ENCODE measurements around the gene SNX2.

DNA sequence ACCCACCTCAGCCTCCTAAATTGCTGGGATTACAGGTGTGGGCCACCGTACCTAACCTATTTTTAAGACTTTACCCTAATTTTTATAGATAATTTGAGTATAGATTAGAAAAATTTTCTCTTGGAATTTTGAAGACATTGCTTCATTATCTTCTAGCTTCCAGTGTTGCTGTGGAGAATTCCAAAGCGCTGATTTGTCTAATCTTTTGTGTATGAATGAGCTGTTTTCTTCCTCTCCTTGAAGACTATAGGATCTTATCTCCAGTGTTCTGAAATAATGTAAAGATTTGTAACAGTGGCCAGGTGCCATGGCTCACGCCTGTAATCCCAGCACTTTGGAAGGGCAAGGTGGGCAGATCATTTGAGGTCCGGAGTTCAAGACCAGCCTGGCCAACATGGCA lies 64.9 kb downstream of the SNX2 start:
- no peak for TF ChIP-seq POLR2A (IDR thresholded peaks at IDR 0.05)
- TF ChIP-seq, protein P1, sequence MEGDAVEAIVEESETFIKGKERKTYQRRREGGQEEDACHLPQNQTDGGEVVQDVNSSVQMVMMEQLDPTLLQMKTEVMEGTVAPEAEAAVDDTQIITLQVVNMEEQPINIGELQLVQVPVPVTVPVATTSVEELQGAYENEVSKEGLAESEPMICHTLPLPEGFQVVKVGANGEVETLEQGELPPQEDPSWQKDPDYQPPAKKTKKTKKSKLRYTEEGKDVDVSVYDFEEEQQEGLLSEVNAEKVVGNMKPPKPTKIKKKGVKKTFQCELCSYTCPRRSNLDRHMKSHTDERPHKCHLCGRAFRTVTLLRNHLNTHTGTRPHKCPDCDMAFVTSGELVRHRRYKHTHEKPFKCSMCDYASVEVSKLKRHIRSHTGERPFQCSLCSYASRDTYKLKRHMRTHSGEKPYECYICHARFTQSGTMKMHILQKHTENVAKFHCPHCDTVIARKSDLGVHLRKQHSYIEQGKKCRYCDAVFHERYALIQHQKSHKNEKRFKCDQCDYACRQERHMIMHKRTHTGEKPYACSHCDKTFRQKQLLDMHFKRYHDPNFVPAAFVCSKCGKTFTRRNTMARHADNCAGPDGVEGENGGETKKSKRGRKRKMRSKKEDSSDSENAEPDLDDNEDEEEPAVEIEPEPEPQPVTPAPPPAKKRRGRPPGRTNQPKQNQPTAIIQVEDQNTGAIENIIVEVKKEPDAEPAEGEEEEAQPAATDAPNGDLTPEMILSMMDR (IDR thresholded peaks at IDR 0.05 in 4 of 5, conservative IDR thresholded peaks at IDR 0.05 in 1 of 5), result no peak
